HG02588 (cell line): ENCODE measurements around the gene NEBL.

Source experiments
- ATAC-seq: cut with Tn5 transposase; IDR thresholded peaks from one replicate; pipeline ENCODE4 v1.9.1; 2021; ENCODE audit warnings: mild to moderate bottlenecking, moderate library complexity; ENCODE audit not compliant: unreplicated experiment

Gene NEBL

GRCh38 chr10:20871970-20872369 lies 25.1 kb downstream of the NEBL start:
- ATAC-seq, result no peak

- ATAC-seq, result no peak
Observed at GRCh38 chr10:20870834-20871233, 26.3 kb downstream of the NEBL start.

GRCh38 chr10:20863008-20863407 lies 34.1 kb downstream of the NEBL start:
- no peak for ATAC-seq

- ATAC-seq, result no peak
Observed at GRCh38 chr10:20858292-20859124, 38.6 kb downstream of the NEBL start.

- ATAC-seq, result no peak
Observed at GRCh38 chr10:20856484-20856883, 40.6 kb downstream of the NEBL start.

GRCh38 chr10:20855398-20856038 lies 41.6 kb downstream of the NEBL start:
- no peak for ATAC-seq

- no peak for ATAC-seq
Observed at GRCh38 chr10:20853276-20853675, 43.8 kb downstream of the NEBL start.

GRCh38 chr10:20852303-20852702 lies 44.8 kb downstream of the NEBL start:
- ATAC-seq, result no peak

GRCh38 chr10:20847512-20847911 lies 49.6 kb downstream of the NEBL start:
- no peak for ATAC-seq

- ATAC-seq, result no peak
Observed at GRCh38 chr10:20846263-20846662, 50.8 kb downstream of the NEBL start.

GRCh38 chr10:20841419-20841818 lies 55.7 kb downstream of the NEBL start:
- ATAC-seq, result no peak

GRCh38 chr10:20839910-20840309 lies 57.2 kb downstream of the NEBL start:
- no peak for ATAC-seq

- ATAC-seq, result no peak
Observed at GRCh38 chr10:20839141-20839540, 58.0 kb downstream of the NEBL start.

GRCh38 chr10:20836401-20836800 lies 60.7 kb downstream of the NEBL start:
- no peak for ATAC-seq

GRCh38 chr10:20835335-20835734 lies 61.8 kb downstream of the NEBL start:
- ATAC-seq, result no peak

- no peak for ATAC-seq
Observed at GRCh38 chr10:20834825-20835224, 62.3 kb downstream of the NEBL start.

GRCh38 chr10:20822825-20823224 lies 74.3 kb downstream of the NEBL start:
- no peak for ATAC-seq

GRCh38 chr10:20817646-20818045 lies 79.5 kb downstream of the NEBL start:
- no peak for ATAC-seq

- ATAC-seq, result no peak
Observed at GRCh38 chr10:20817116-20817515, 80.0 kb downstream of the NEBL start.

GRCh38 chr10:20814116-20814515 lies 83.0 kb downstream of the NEBL start:
- no peak for ATAC-seq

GRCh38 chr10:20811131-20811530 lies 86.0 kb downstream of the NEBL start:
- no peak for ATAC-seq

GRCh38 chr10:20809631-20810030 lies 87.5 kb downstream of the NEBL start:
- no peak for ATAC-seq
